T-helper 1 cell treated with Interleukin-12 subunit alpha and Interleukin-12 subunit beta and Interleukin-4 antibody, amounts not matched to agents 30 ng/mL and 1 ng/mL, for 36 hours (primary cell): Measurements from ENCODE around the gene MRPL45. TPM values are rescaled to one million over a fixed set of nuclear protein-coding genes. Genes with fewer than 3 reads are reported as not detected.

Source experiments
- total RNA-seq: library from RNA; stranded (reverse); gene quantifications from 2 replicates; pipeline ENCODE4 v1.2.3, GENCODE V29; 2022

MRPL45 gene
- total RNA-seq, 1 donor from 2014 or later = 26.0 TPM

Other genes with a start within 250 kb of the MRPL45 start
- 0.15 TPM in 1 of 2 replicates, not detected in the other for gene TBC1D3C, start 228.5 kb upstream of the MRPL45 start, total RNA-seq
- not detected in 2 replicates for gene TBC1D3E, start 169.2 kb upstream of the MRPL45 start, total RNA-seq
- not detected in 2 replicates for gene TBC1D3, start 104.6 kb upstream of the MRPL45 start, total RNA-seq
- gene GPR179, start 46.8 kb downstream of the MRPL45 start, total RNA-seq = not detected in 2 replicates
- 19.0 and 21.5 TPM in 2 replicates for gene SOCS7, start 54.7 kb downstream of the MRPL45 start, total RNA-seq
- 2.1 and 2.6 TPM in 2 replicates for gene ARHGAP23, start 131.3 kb downstream of the MRPL45 start, total RNA-seq